AG09309 (cell line): Measurements from ENCODE around the gene GK.

Source experiments
- DNase-seq: peaks from one replicate; pipeline ENCODE4 v3.0.0-alpha.2; 2010; ENCODE audit warnings: low read depth
- H3K4me3 ChIP-seq: 2 replicates; pipeline ENCODE4 v1.5.1; 2011; ENCODE audit warnings: mild to moderate bottlenecking, low read depth, low read length, moderate library complexity; ENCODE audit not compliant: control insufficient read depth
- TF ChIP-seq, protein P1 (sequence below): IDR thresholded peaks from 2 replicates; pipeline ENCODE4 v1.5.1; 2011; ENCODE audit warnings: mild to moderate bottlenecking, low read depth, low read length, inconsistent platforms; ENCODE audit not compliant: insufficient read depth, control insufficient read depth; ENCODE audit errors: missing control alignments

The GK gene

DNA sequence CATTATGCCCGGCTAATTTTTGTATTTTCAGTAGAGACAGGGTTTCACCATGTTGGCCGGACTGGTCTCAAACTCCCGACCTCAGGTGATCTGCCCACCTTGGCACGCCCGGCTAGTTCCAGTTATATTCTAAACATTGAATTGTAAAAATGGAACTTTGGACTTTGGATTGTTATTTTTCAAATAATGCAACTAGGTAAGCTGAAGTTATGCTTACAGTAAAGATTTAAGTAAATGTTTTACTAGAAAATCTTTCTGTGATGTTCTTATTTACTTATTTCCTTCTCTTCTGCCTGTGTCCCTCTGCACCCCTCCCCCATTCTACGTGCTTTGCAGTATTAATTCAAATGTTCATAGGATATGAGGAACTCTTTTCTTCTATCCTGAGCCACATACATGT is 26.1 kb downstream of the GK start:
- TF ChIP-seq, protein P1, sequence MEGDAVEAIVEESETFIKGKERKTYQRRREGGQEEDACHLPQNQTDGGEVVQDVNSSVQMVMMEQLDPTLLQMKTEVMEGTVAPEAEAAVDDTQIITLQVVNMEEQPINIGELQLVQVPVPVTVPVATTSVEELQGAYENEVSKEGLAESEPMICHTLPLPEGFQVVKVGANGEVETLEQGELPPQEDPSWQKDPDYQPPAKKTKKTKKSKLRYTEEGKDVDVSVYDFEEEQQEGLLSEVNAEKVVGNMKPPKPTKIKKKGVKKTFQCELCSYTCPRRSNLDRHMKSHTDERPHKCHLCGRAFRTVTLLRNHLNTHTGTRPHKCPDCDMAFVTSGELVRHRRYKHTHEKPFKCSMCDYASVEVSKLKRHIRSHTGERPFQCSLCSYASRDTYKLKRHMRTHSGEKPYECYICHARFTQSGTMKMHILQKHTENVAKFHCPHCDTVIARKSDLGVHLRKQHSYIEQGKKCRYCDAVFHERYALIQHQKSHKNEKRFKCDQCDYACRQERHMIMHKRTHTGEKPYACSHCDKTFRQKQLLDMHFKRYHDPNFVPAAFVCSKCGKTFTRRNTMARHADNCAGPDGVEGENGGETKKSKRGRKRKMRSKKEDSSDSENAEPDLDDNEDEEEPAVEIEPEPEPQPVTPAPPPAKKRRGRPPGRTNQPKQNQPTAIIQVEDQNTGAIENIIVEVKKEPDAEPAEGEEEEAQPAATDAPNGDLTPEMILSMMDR, result no peak
- no peak overlapping the region for H3K4me3 ChIP-seq

DNA sequence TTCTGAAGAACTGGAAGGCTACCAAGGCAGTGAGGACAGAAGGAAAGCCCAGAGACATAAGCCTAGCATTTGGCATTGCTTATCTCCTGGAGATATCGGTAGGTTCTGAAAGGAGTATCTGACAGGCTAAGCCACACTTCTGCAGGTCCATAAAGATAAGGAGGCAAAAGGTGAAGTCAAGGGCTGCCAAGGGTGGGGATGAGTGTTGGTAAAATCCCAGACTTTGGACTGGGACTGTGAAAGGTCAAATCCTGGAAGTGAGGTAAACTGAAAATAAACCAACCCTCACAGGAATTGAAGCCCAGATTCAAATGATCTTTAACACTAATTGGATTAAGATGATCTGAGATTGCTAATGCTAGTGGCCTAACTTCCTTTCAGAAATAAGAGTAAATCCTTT is 27.4 kb downstream of the GK start:
- H3K4me3 ChIP-seq, result no peak overlapping the region
- no peak for DNase-seq
- TF ChIP-seq, protein P1, result no peak

More for the DNA sequence above, 26.1 kb downstream of the GK start:
- no peak for DNase-seq

DNA sequence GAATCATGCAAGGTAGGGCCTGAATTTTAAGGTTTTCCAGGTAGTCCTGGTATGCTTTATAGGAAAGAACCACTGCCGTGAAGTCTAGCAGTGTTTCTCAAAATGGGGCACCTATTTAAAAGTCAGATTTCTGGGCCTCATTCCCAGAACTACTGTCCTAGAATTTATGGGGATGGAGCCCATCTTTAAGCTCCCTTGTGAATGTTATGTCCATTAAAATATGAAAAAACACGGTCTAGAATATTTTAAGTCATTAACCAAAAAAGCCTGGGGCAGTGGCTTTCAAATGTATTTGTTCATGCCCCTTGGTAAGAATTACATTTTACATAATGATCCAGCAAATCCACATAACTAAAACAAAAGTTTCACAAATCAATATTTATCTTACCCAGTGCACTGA is 35.4 kb downstream of the GK start:
- no peak for DNase-seq
- TF ChIP-seq, protein P1, result no peak

DNA sequence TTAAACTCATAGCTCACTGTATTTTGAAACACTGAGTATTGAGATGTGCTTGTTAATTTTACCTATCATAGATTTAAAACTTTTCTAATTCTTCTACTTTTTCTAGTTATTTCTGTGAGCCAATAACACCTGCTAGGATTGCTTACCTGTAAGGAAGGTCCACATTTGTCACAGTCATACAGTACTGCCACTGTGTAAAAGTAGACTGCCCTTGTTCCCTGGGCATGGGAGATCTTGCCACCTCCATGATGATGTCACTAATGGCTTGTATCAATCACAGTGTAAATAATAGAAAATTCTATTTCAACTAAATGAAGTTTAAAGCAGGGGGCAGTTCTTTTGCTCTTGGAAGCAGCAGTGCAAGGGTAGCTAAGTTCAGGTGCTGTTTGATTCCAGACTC is 35.9 kb downstream of the GK start:
- DNase-seq, result no peak
- TF ChIP-seq, protein P1, result no peak
- no peak overlapping the region for H3K4me3 ChIP-seq

More for the DNA sequence above, 35.4 kb downstream of the GK start:
- no peak overlapping the region for H3K4me3 ChIP-seq

DNA sequence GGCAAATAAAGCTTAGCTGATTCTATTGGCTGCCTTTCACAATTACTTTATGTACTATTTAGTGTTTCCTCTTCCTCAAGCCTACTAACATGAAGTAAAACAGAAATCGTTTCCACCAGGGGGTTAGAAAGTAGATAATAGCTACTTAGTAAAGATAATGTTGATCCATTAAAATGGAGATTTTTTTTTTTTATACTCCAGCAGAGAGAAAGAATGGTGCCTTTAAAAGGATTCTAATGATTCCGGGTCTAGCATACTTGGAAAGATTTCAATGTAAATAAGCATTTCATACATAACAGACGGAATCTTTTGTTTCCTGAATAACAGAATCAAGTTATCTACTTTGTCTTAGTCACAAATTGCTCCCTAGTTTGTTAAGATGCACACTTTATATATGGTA is 37.1 kb downstream of the GK start:
- no peak overlapping the region for H3K4me3 ChIP-seq
- TF ChIP-seq, protein P1, result no peak
- no peak for DNase-seq

DNA sequence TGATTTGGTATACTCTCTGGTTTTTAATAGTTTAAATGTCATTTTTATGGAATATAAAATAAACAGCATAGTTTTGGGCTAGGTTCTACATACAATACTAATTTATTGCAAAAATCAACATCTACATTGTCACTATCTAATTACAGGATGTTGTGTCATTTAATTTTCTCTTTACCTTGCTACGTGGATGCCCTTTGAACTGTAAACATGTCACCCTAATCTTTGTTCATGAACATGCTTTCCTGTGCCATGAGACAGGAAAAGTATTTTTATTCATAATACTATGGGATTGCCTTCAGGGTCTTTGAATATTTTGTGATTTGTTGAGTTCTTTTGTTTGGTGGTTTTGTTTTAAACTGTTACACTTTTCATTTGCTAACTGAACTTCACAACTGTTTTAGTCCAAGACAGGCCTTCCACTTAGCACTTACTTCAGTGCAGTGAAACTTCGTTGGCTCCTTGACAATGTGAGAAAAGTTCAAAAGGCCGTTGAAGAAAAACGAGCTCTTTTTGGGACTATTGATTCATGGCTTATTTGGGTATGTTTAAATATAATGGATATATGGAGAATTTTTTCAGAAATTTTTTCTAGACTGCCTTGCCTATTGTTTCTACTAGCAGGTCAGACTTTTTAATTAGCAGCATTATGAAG is 40.9 kb downstream of the GK start:
- H3K4me3 ChIP-seq, result no peak overlapping the region
- DNase-seq, result no peak
- TF ChIP-seq, protein P1, result no peak
